ENCODE data around the gene TCEA2.

DNA sequence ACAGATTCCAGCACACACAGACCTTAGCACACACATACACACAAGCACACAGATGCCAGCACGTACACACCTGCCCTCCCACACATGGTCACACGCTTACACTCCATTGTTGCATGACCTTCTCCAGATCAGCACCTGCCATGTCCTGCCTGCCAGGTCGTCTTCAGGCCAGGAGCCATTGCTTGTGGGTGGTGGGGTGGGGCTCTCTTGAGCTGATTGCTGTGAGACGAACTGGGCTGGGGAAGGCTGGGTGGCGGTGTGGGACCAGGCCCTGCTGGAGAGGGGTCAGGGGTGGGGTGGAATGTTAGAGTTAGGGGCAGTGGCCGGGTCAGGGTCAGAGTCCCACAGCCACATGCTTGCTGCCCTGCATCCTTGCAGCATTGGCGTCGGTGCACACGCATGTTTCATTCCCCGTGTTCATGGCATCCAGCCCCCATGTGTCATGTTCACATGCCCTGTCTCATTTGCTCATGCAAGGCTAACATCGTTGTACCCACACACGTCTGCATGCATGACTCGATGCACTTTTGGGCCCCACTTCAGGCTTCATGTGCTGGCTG is 50.9 kb downstream of the TCEA2 start:
- TF ChIP-seq RAD21 (CRISPR knock-in tag; conservative IDR thresholded peaks at IDR 0.05 in 1 of 2, IDR thresholded peaks at IDR 0.05 in 1 of 2) (no peak), POLR2AphosphoS5 (IDR thresholded peaks at IDR 0.05; ENCODE audit: control insufficient read depth, insufficient read depth, low read depth, low read length) (no peak), FOXK2 (conservative IDR thresholded peaks at IDR 0.05 in 1 of 2, IDR thresholded peaks at IDR 0.05 in 1 of 2; ENCODE audit: low read depth in 2 of 2) (no peak)
